IPS DF 4.7 (cell line): ENCODE measurements around the gene KCNG2.

Experiments
- DNase-seq: peaks from one replicate; pipeline ENCODE4 v3.0.0-alpha.2; 2013; ENCODE audit warnings: low spot score; ENCODE audit errors: extremely low read depth

The KCNG2 gene

GRCh38 chr18:79768745-79769144 lies 29.0 kb upstream of the KCNG2 start:
- DNase-seq, result no peak

GRCh38 chr18:79769698-79770500 lies 27.8 kb upstream of the KCNG2 start:
- DNase-seq, result no peak

GRCh38 chr18:79770501-79770815 lies 27.3 kb upstream of the KCNG2 start:
- no peak for DNase-seq

- DNase-seq, result no peak
These were observed 26.9 kb upstream of the KCNG2 start for GRCh38 chr18:79770826-79771225.

GRCh38 chr18:79771446-79772107 lies 26.2 kb upstream of the KCNG2 start:
- no peak for DNase-seq

- DNase-seq, result no peak
These were observed 25.5 kb upstream of the KCNG2 start for GRCh38 chr18:79772108-79772864.

GRCh38 chr18:79772865-79773696 lies 24.7 kb upstream of the KCNG2 start:
- DNase-seq, result no peak

GRCh38 chr18:79774111-79774510 lies 23.6 kb upstream of the KCNG2 start:
- no peak for DNase-seq

GRCh38 chr18:79775441-79776221 lies 22.1 kb upstream of the KCNG2 start:
- no peak for DNase-seq

GRCh38 chr18:79776674-79777073 lies 21.1 kb upstream of the KCNG2 start:
- DNase-seq, result no peak

GRCh38 chr18:79778291-79778791 lies 19.4 kb upstream of the KCNG2 start:
- DNase-seq, result no peak

GRCh38 chr18:79779021-79779699 lies 18.6 kb upstream of the KCNG2 start:
- no peak for DNase-seq

GRCh38 chr18:79779700-79780190 lies 18.0 kb upstream of the KCNG2 start:
- no peak for DNase-seq

- DNase-seq, result no peak
These were observed 17.2 kb upstream of the KCNG2 start for GRCh38 chr18:79780547-79780946.

GRCh38 chr18:79781331-79781941 lies 16.3 kb upstream of the KCNG2 start:
- no peak for DNase-seq

- no peak for DNase-seq
These were observed 15.0 kb upstream of the KCNG2 start for GRCh38 chr18:79782566-79783308.

- DNase-seq, result no peak
These were observed 13.4 kb upstream of the KCNG2 start for GRCh38 chr18:79784071-79784913.
